Upper lobe of right lung (tissue), 1 donor: ENCODE data around the gene OTX1. TPM values are rescaled to one million over a fixed set of nuclear protein-coding genes. Genes with fewer than 3 reads are reported as not detected.

Experiments used
- ATAC-seq: fragments of 200-7000 bp; cut with Tn5 transposase; one replicate; pipeline ENCODE4 v1.9.1; 2020; ENCODE audit warnings: mild to moderate bottlenecking, moderate library complexity
- DNase-seq: peaks from one replicate; pipeline ENCODE4 v3.0.0-alpha.2; 2020
- H3K27ac ChIP-seq: fragments of 200-600 bp; one replicate; pipeline ENCODE4 v1.8.0; 2022
- H3K27me3 ChIP-seq: fragments of 200-600 bp; one replicate; pipeline ENCODE4 v1.8.0; 2022; ENCODE audit warnings: mild to moderate bottlenecking
- H3K36me3 ChIP-seq: fragments of 200-600 bp; one replicate; pipeline ENCODE4 v1.8.0; 2022
- H3K4me1 ChIP-seq: fragments of 200-600 bp; one replicate; pipeline ENCODE4 v1.8.0; 2022
- H3K4me3 ChIP-seq: fragments of 200-600 bp; one replicate; pipeline ENCODE4 v1.8.0; 2022; ENCODE audit warnings: mild to moderate bottlenecking
- H3K9me3 ChIP-seq: fragments of 200-600 bp; one replicate; pipeline ENCODE4 v1.8.0; 2022
- CTCF ChIP-seq: fragments of 200-600 bp; IDR thresholded peaks from one replicate; pipeline ENCODE4 v1.8.0; 2022; ENCODE audit warnings: antibody characterized with exemption
- intact Hi-C: fragments of 100-400 bp; cut with DNase I; formaldehyde crosslinking; loops from one replicate; pipeline ENCODE4 v1.11.0; 2022
- total RNA-seq: library from RNA; stranded (reverse); fragmentation: NEBNext Ultra II Directional; extraction: Animal tissue kit (Norgen Biotek cat#: 25700); gene quantifications from one replicate; pipeline ENCODE4 v1.2.1, GENCODE V29; 2021
- donor health status: DM: no; HTN: yes; CAD: no; lungs with severe emphysema.

The OTX1 gene
- total RNA-seq, 1 donor from 2014 or later = not detected

GRCh38 chr2:63023444-63023843 is 27.2 kb upstream of the OTX1 start:
- intact Hi-C loops = no loop called here
- H3K27ac ChIP-seq = no peak overlapping the region
- DNase-seq (no peak), ATAC-seq (peak; percentile 31)
- no peaks in the 10 kb centered on the region for H3K4me1 ChIP-seq
- H3K27me3 ChIP-seq = no peaks in the 10 kb centered on the region
- no peaks in the 10 kb centered on the region for H3K36me3 ChIP-seq
- no peaks in the 10 kb centered on the region for H3K9me3 ChIP-seq
- no peak overlapping the region for H3K4me3 ChIP-seq
- no peak for TF ChIP-seq CTCF

- no peak for TF ChIP-seq CTCF
- H3K36me3 ChIP-seq = no peaks in the 10 kb centered on the region
- no peak overlapping the region for H3K4me3 ChIP-seq
- H3K9me3 ChIP-seq = no peaks in the 10 kb centered on the region
- DNase-seq = no peak
- no peaks in the 10 kb centered on the region for H3K27me3 ChIP-seq
- H3K4me1 ChIP-seq = no peaks in the 10 kb centered on the region
- intact Hi-C loops = no loop called here
- ATAC-seq = peak; percentile 56
- no peak overlapping the region for H3K27ac ChIP-seq
Observed at GRCh38 chr2:63027220-63027619, 23.4 kb upstream of the OTX1 start.

- Histone ChIP-seq H3K4me3 (no peak overlapping the region), H3K27me3 (no peaks in the 10 kb centered on the region), H3K9me3 (no peaks in the 10 kb centered on the region), H3K27ac (no peak overlapping the region), H3K36me3 (no peaks in the 10 kb centered on the region), H3K4me1 (no peaks in the 10 kb centered on the region)
- ATAC-seq (no peak), DNase-seq (no peak)
- intact Hi-C loops = no loop called here
- no peak for TF ChIP-seq CTCF
Observed at GRCh38 chr2:63029058-63029457, 21.6 kb upstream of the OTX1 start.

- ATAC-seq (no peak), DNase-seq (no peak)
- no peaks in the 10 kb centered on the region for H3K27me3 ChIP-seq
- no peaks in the 10 kb centered on the region for H3K9me3 ChIP-seq
- no peak overlapping the region for H3K27ac ChIP-seq
- H3K4me1 ChIP-seq = no peaks in the 10 kb centered on the region
- no peaks in the 10 kb centered on the region for H3K36me3 ChIP-seq
- no peak for TF ChIP-seq CTCF
- intact Hi-C loops = no loop called here
- H3K4me3 ChIP-seq = no peak overlapping the region
Observed at GRCh38 chr2:63034526-63034925, 16.1 kb upstream of the OTX1 start.

GRCh38 chr2:63035169-63035568 is 15.5 kb upstream of the OTX1 start:
- no peaks in the 10 kb centered on the region for H3K9me3 ChIP-seq
- ATAC-seq (no peak), DNase-seq (no peak)
- H3K4me3 ChIP-seq = no peak overlapping the region
- H3K4me1 ChIP-seq = no peaks in the 10 kb centered on the region
- H3K27me3 ChIP-seq = no peaks in the 10 kb centered on the region
- intact Hi-C loops = no loop called here
- TF ChIP-seq CTCF = no peak
- H3K36me3 ChIP-seq = no peaks in the 10 kb centered on the region
- no peak overlapping the region for H3K27ac ChIP-seq

GRCh38 chr2:63035660-63036059 is 15.0 kb upstream of the OTX1 start:
- intact Hi-C loops = no loop called here

More at GRCh38 chr2:63035660-63036059, 15.0 kb upstream of the OTX1 start:
- Histone ChIP-seq H3K36me3 (no peaks in the 10 kb centered on the region), H3K27me3 (no peaks in the 10 kb centered on the region), H3K27ac (no peak overlapping the region), H3K9me3 (no peaks in the 10 kb centered on the region), H3K4me1 (no peaks in the 10 kb centered on the region), H3K4me3 (no peak overlapping the region)
- DNase-seq (no peak), ATAC-seq (no peak)
- TF ChIP-seq CTCF = no peak
